HFFc6 (cell line): ENCODE results near the gene CDH18. TPM values are rescaled to one million over a fixed set of nuclear protein-coding genes. Genes with fewer than 3 reads are reported as not detected.

ENCODE experiments used
- DNase-seq: peaks from one replicate; pipeline ENCODE4 v3.0.0-alpha.2; 2018
- H3K27ac Mint-ChIP-seq: 2 replicates; pipeline ENCODE4 v1.8.0; 2020; ENCODE audit warnings: mild to moderate bottlenecking, mixed read lengths
- H3K27me3 Mint-ChIP-seq: 2 replicates; pipeline ENCODE4 v1.8.0; 2021; ENCODE audit warnings: mild to moderate bottlenecking, moderate library complexity, mixed read lengths; ENCODE audit not compliant: insufficient read depth
- H3K36me3 Mint-ChIP-seq: 2 replicates; pipeline ENCODE4 v1.8.0; 2021; ENCODE audit warnings: low read depth, mixed read lengths
- H3K4me1 Mint-ChIP-seq: 2 replicates; pipeline ENCODE4 v1.8.0; 2020; ENCODE audit warnings: low read depth, mixed read lengths
- H3K4me3 Mint-ChIP-seq: 2 replicates; pipeline ENCODE4 v1.8.0; 2020; ENCODE audit warnings: mild to moderate bottlenecking, moderate library complexity, mixed read lengths
- H3K9me3 Mint-ChIP-seq: 2 replicates; pipeline ENCODE4 v1.8.0; 2020; ENCODE audit warnings: mild to moderate bottlenecking, mixed read lengths
- CTCF ChIP-seq: fragments of 200-600 bp; sonication (generic); IDR thresholded peaks from 2 replicates; pipeline ENCODE4 v1.5.0; 2021; ENCODE audit warnings: antibody characterized with exemption, mild to moderate bottlenecking
- long read RNA-seq: library from polyadenylated mRNA; unstranded; transcript quantifications from one replicate; pipeline ENCODE4 v2.0.0, GENCODE V29; 2019
- total RNA-seq, 6 experiments: library from RNA; stranded (reverse); fragmentation: NEBNext Ultra II Directional; extraction: Animal tissue kit (Norgen Biotek cat#: 25700); gene quantifications; 2 replicates in 1 of 6; 3 replicates in 5 of 6; pipeline ENCODE4 v1.2.3, GENCODE V29; 2021

CDH18 gene
- under 1 TPM in 5 of 6 experiments, not detected in 1; 0.38 to 0.72 (median 0.58) TPM for total RNA-seq
- long read RNA-seq: 0 reads

GRCh38 chr5:19987612-19988361, at the start of gene CDH18:
Gene CDH18, minus strand, starts transcription at chr5:19988200. Its CDS starts 149,214 bp downstream, at chr5:19838986.
- H3K4me1 Mint-ChIP-seq: peaks cover 15% of the 10 kb centered on the region
- no peaks in the 10 kb centered on the region for H3K9me3 Mint-ChIP-seq
- H3K36me3 Mint-ChIP-seq: no peaks in the 10 kb centered on the region
- peak within 1 kb of the TSS; percentile 85 for H3K4me3 Mint-ChIP-seq
- peaks cover 11% of the 10 kb centered on the region for H3K27me3 Mint-ChIP-seq
- H3K27ac Mint-ChIP-seq: no peak within 1 kb of the TSS
- no peak for DNase-seq
- TF ChIP-seq CTCF: no peak

GRCh38 chr5:20034717-20035116, 46.7 kb upstream of the CDH18 start:
- Mint-ChIP-seq H3K9me3 (no peaks in the 10 kb centered on the region), H3K4me1 (no peaks in the 10 kb centered on the region)

GRCh38 chr5:20033881-20034280, 45.9 kb upstream of the CDH18 start:
- Mint-ChIP-seq H3K27me3 (peaks cover 2% of the 10 kb centered on the region), H3K27ac (no peak overlapping the region), H3K36me3 (no peaks in the 10 kb centered on the region), H3K4me1 (no peaks in the 10 kb centered on the region), H3K4me3 (no peak overlapping the region), H3K9me3 (no peaks in the 10 kb centered on the region)
- TF ChIP-seq CTCF: no peak
- DNase-seq: no peak

More at GRCh38 chr5:20034717-20035116, 46.7 kb upstream of the CDH18 start:
- Mint-ChIP-seq H3K27me3 (peaks cover 2% of the 10 kb centered on the region), H3K27ac (no peak overlapping the region), H3K36me3 (no peaks in the 10 kb centered on the region), H3K4me3 (no peak overlapping the region)
- no peak for DNase-seq
- no peak for TF ChIP-seq CTCF

- Mint-ChIP-seq H3K9me3 (no peaks in the 10 kb centered on the region), H3K27me3 (no peaks in the 10 kb centered on the region; the same call in 1 of the 2 replicates), H3K27ac (no peak overlapping the region), H3K4me3 (peak overlapping the region; percentile 41), H3K36me3 (no peaks in the 10 kb centered on the region), H3K4me1 (no peaks in the 10 kb centered on the region)
- no peak for DNase-seq
- TF ChIP-seq CTCF: no peak
These were observed 44.9 kb upstream of the CDH18 start for GRCh38 chr5:20032896-20033295.

- Mint-ChIP-seq H3K4me1 (no peaks in the 10 kb centered on the region), H3K27ac (no peak overlapping the region), H3K4me3 (no peak overlapping the region), H3K9me3 (no peaks in the 10 kb centered on the region), H3K36me3 (no peaks in the 10 kb centered on the region), H3K27me3 (no peaks in the 10 kb centered on the region; the same call in 1 of the 2 replicates)
- TF ChIP-seq CTCF: no peak
- no peak for DNase-seq
These were observed 42.1 kb upstream of the CDH18 start for GRCh38 chr5:20030125-20030524.
